MM.1S (cell line): ENCODE data around the gene PSD2.

Experiments
- DNase-seq: peaks from one replicate; pipeline ENCODE4 v3.0.0-alpha.2; 2015
- H2AFZ ChIP-seq: fragments of 300-600 bp; sonication (generic); 2 replicates; pipeline ENCODE4 v1.6.0; 2016; ENCODE audit warnings: antibody characterized with exemption, low read length
- H3F3A ChIP-seq: fragments of 300-600 bp; sonication (generic); 2 replicates; pipeline ENCODE4 v1.6.1; 2016; ENCODE audit warnings: mild to moderate bottlenecking, antibody characterized with exemption, low read length, moderate library complexity, mixed read lengths; ENCODE audit not compliant: insufficient read depth
- H3K27ac ChIP-seq: fragments of 300-600 bp; sonication (generic); 2 replicates; pipeline ENCODE4 v1.5.1; 2016; ENCODE audit warnings: mild to moderate bottlenecking, low read length
- H3K27me3 ChIP-seq: fragments of 300-600 bp; sonication (generic); replicated peaks from 2 replicates; pipeline ENCODE4 v1.6.0; 2016; ENCODE audit warnings: low read length; ENCODE audit not compliant: insufficient read depth
- H3K36me3 ChIP-seq: fragments of 300-600 bp; sonication (generic); replicated peaks from 2 replicates; pipeline ENCODE4 v1.6.1; 2016; ENCODE audit warnings: mild to moderate bottlenecking, low read length, mixed read lengths; ENCODE audit not compliant: insufficient read depth
- H3K4me1 ChIP-seq: fragments of 300-600 bp; sonication (generic); 2 replicates; pipeline ENCODE4 v1.6.1; 2016; ENCODE audit warnings: low read length, mixed read lengths
- H3K4me2 ChIP-seq: fragments of 300-600 bp; sonication (generic); 2 replicates; pipeline ENCODE4 v1.6.0; 2016; ENCODE audit warnings: low read depth, low read length
- H3K4me3 ChIP-seq: fragments of 300-600 bp; sonication (generic); 2 replicates; pipeline ENCODE4 v1.5.1; 2016; ENCODE audit warnings: low read length, mixed read lengths
- H3K79me2 ChIP-seq: fragments of 300-600 bp; sonication (generic); 2 replicates; pipeline ENCODE4 v1.6.1; 2016; ENCODE audit warnings: mixed run types, low read length, mixed read lengths
- H3K9ac ChIP-seq: fragments of 300-600 bp; sonication (generic); 2 replicates; pipeline ENCODE4 v1.6.1; 2016; ENCODE audit warnings: low read length, mixed read lengths
- H3K9me2 ChIP-seq: fragments of 300-600 bp; sonication (generic); replicated peaks from 2 replicates; pipeline ENCODE4 v1.6.1; 2016; ENCODE audit warnings: mild to moderate bottlenecking, low read length, mixed read lengths; ENCODE audit not compliant: insufficient read depth
- H3K9me3 ChIP-seq: fragments of 300-600 bp; sonication (generic); replicated peaks from 2 replicates; pipeline ENCODE4 v1.6.1; 2016; ENCODE audit warnings: mild to moderate bottlenecking, low read length, mixed read lengths; ENCODE audit not compliant: insufficient read depth
- H4K20me1 ChIP-seq: fragments of 300-600 bp; sonication (generic); 2 replicates; pipeline ENCODE4 v1.6.1; 2016; ENCODE audit warnings: mild to moderate bottlenecking, low read length, moderate library complexity, mixed read lengths; ENCODE audit not compliant: insufficient read depth
- CTCF ChIP-seq: fragments of 300-600 bp; sonication (generic); IDR thresholded peaks from 2 replicates; pipeline ENCODE4 v1.5.1; 2016; ENCODE audit warnings: antibody characterized with exemption, low read length, mixed read lengths
- EZH2 ChIP-seq: fragments of 300-600 bp; sonication (generic); optimal IDR thresholded peaks from 2 replicates; pipeline ENCODE3; 2017; ENCODE audit warnings: low read depth, mild to moderate bottlenecking, antibody characterized with exemption, low read length, mixed read lengths
- EZH2phosphoT487 ChIP-seq: fragments of 300-600 bp; sonication (generic); IDR thresholded peaks from 2 replicates; pipeline ENCODE4 v1.6.1; 2018; ENCODE audit warnings: antibody characterized with exemption, low read length

PSD2 gene

GRCh38 chr5:139765409-139766217 lies 30.0 kb upstream of the PSD2 start:
- Histone ChIP-seq H2AFZ (peak overlapping the region; percentile 75), H3K27me3 (peaks cover 25% of the 10 kb centered on the region), H4K20me1 (no peaks in the 10 kb centered on the region), H3K79me2 (no peaks in the 10 kb centered on the region), H3K4me3 (peak overlapping the region; percentile 76), H3K9ac (peak overlapping the region; percentile 47; the same call in 1 of the 2 replicates), H3K9me2 (no peaks in the 10 kb centered on the region), H3K36me3 (no peaks in the 10 kb centered on the region), H3K27ac (no peak overlapping the region), H3K9me3 (no peaks in the 10 kb centered on the region), H3K4me2 (peak overlapping the region; percentile 66; the same call in 1 of the 2 replicates), H3F3A (no peaks in the 10 kb centered on the region), H3K4me1 (no peaks in the 10 kb centered on the region)
- DNase-seq = peak; percentile 67
- TF ChIP-seq CTCF (peak; percentile 80), EZH2 (no peak)

- no peaks in the 10 kb centered on the region for H3K9me3 ChIP-seq
- H3K27me3 ChIP-seq = peaks cover 18% of the 10 kb centered on the region
- H3K79me2 ChIP-seq = no peaks in the 10 kb centered on the region
- H3K9me2 ChIP-seq = no peaks in the 10 kb centered on the region
- no peaks in the 10 kb centered on the region for H3K4me1 ChIP-seq
- no peak for DNase-seq
- H2AFZ ChIP-seq = no peak overlapping the region
- H3K27ac ChIP-seq = no peak overlapping the region
- H3F3A ChIP-seq = no peaks in the 10 kb centered on the region
- H3K9ac ChIP-seq = no peak overlapping the region
- H4K20me1 ChIP-seq = no peaks in the 10 kb centered on the region
- no peak for TF ChIP-seq EZH2phosphoT487
- no peak for TF ChIP-seq CTCF
- no peak for TF ChIP-seq EZH2
- no peaks in the 10 kb centered on the region for H3K36me3 ChIP-seq
- H3K4me3 ChIP-seq = no peak overlapping the region
- H3K4me2 ChIP-seq = no peak overlapping the region
These were observed 27.6 kb upstream of the PSD2 start for GRCh38 chr5:139767960-139768359.

- no peaks in the 10 kb centered on the region for H3K9me2 ChIP-seq
- H3K27me3 ChIP-seq = peaks cover 12% of the 10 kb centered on the region
- no peaks in the 10 kb centered on the region for H3K36me3 ChIP-seq
- DNase-seq = no peak
- no peaks in the 10 kb centered on the region for H3F3A ChIP-seq
- H3K27ac ChIP-seq = no peak overlapping the region
- no peaks in the 10 kb centered on the region for H4K20me1 ChIP-seq
- no peak overlapping the region for H3K9ac ChIP-seq
- no peaks in the 10 kb centered on the region for H3K79me2 ChIP-seq
- TF ChIP-seq EZH2phosphoT487 (no peak), EZH2 (no peak), CTCF (no peak)
- H3K4me3 ChIP-seq = no peak overlapping the region
- H3K4me2 ChIP-seq = no peak overlapping the region
- no peaks in the 10 kb centered on the region for H3K4me1 ChIP-seq
- no peak overlapping the region for H2AFZ ChIP-seq
- no peaks in the 10 kb centered on the region for H3K9me3 ChIP-seq
These were observed 26.7 kb upstream of the PSD2 start for GRCh38 chr5:139768807-139769465.
